GM12878 (cell line): Measurements from ENCODE around the gene HK2. TPM values are rescaled to one million over a fixed set of nuclear protein-coding genes. Genes with fewer than 3 reads are reported as not detected.
A peak's percentile ranks its signal among the peaks of the same experiment; 100 is the strongest.

ENCODE experiments used
- ATAC-seq: fragments of 200-7000 bp; cut with Tn5 transposase; 3 replicates; pipeline ENCODE4 v1.9.1; 2020; ENCODE audit warnings: mild to moderate bottlenecking, moderate library complexity
- BruUV-seq: library from RNA; stranded (reverse); fragments of 400-500 nt; replicated peaks from 2 replicates; lab custom pipeline; 2021; lab: Mats Ljungman, UMichigan
- CTCF ChIA-PET: fragments of 300-600 bp; sonication (Branson Sonifier 250); formaldehyde crosslinking; extraction: SDS; loops from one replicate; lab custom pipeline; 2021; ENCODE audit warnings: inconsistent platforms; lab: Yijun Ruan, JAX
- POLR2A ChIA-PET: fragments of 350-600 bp; formaldehyde crosslinking; extraction: SDS; loops from one replicate; lab custom pipeline; 2021; ENCODE audit warnings: inconsistent platforms; lab: Charles Lee
- RAD21 ChIA-PET: fragments of 300-600 bp; sonication (Branson Sonifier 250); formaldehyde crosslinking; loops from one replicate; lab custom pipeline; 2023; ENCODE audit warnings: antibody characterized with exemption; ENCODE audit not compliant: unreplicated experiment; lab: Charles Lee
- SMC1A ChIA-PET: fragments of 300-600 bp; sonication (Branson Sonifier 250); formaldehyde crosslinking; loops from one replicate; lab custom pipeline; 2023; ENCODE audit not compliant: unreplicated experiment, uncharacterized antibody; lab: Charles Lee
- DNase-seq: peaks from one replicate; pipeline ENCODE4 v3.0.0-alpha.2; 2011; ENCODE audit warnings: low read depth, low spot score
- FAIRE-seq: peaks from 3 replicates; lab custom pipeline; 2011; peaks lifted over from hg19 to GRCh38; lab: Jason Lieb, UNC
- H2AFZ ChIP-seq: 2 replicates; pipeline ENCODE4 v1.6.0; 2011; ENCODE audit warnings: low read depth, low read length, control low read depth; ENCODE audit not compliant: control insufficient read depth
- H3K27ac ChIP-seq: 2 replicates; pipeline ENCODE4 v1.5.1; 2011; ENCODE audit warnings: control low read depth; ENCODE audit not compliant: control insufficient read depth, insufficient read depth
- H3K27me3 ChIP-seq, 2 experiments: replicated peaks in 1 of 2; 2 replicates each; pipeline versions ENCODE4 v1.6.0 to v1.6.1; 2011; ENCODE audit warnings: low read length in 1 of 2; ENCODE audit not compliant: control insufficient read depth in 2 of 2, insufficient read depth in 2 of 2
- H3K36me3 ChIP-seq, 2 experiments: 2 replicates each; pipeline ENCODE4 v1.5.1; 2011; ENCODE audit warnings: low read length in 1 of 2; ENCODE audit not compliant: control insufficient read depth in 2 of 2, insufficient read depth in 2 of 2
- H3K4me1 ChIP-seq: 2 replicates; pipeline ENCODE4 v1.6.1; 2011; ENCODE audit warnings: mild to moderate bottlenecking, low read length, moderate library complexity, mixed read lengths; ENCODE audit not compliant: control insufficient read depth, insufficient read depth
- H3K4me2 ChIP-seq: 2 replicates; pipeline ENCODE4 v1.6.0; 2011; ENCODE audit warnings: control low read depth; ENCODE audit not compliant: control insufficient read depth, insufficient read depth
- H3K4me3 ChIP-seq: fragments of 200-600 bp; sonication (generic); 2 replicates; pipeline ENCODE4 v1.5.1; 2016
- H3K79me2 ChIP-seq: 2 replicates; pipeline ENCODE4 v1.6.0; 2011; ENCODE audit warnings: low read length; ENCODE audit not compliant: control insufficient read depth, insufficient read depth
- H3K9ac ChIP-seq: 2 replicates; pipeline ENCODE4 v1.8.0; 2011; ENCODE audit warnings: low read length, control low read depth, mixed read lengths; ENCODE audit not compliant: control insufficient read depth, insufficient read depth
- H3K9me3 ChIP-seq: replicated peaks from 3 replicates; pipeline ENCODE4 v1.5.1; 2011; ENCODE audit warnings: mild to moderate bottlenecking, low read length; ENCODE audit not compliant: control insufficient read depth, insufficient read depth
- H4K20me1 ChIP-seq: 2 replicates; pipeline ENCODE4 v1.6.0; 2011; ENCODE audit not compliant: control insufficient read depth, insufficient read depth
- ATF3 ChIP-seq: IDR thresholded peaks from 2 replicates; pipeline ENCODE4 v1.6.1; 2011; ENCODE audit warnings: low read depth, mild to moderate bottlenecking, low read length, moderate library complexity, borderline replicate concordance; ENCODE audit errors: extremely low read depth
- CHD4 ChIP-seq: fragments of 200-600 bp; sonication (generic); IDR thresholded peaks from 2 replicates; pipeline ENCODE4 v1.6.1; 2016; ENCODE audit warnings: mild to moderate bottlenecking
- DPF2 ChIP-seq: fragments of 450-650 bp; IDR thresholded peaks from 2 replicates; pipeline ENCODE4 v1.6.1; 2017; ENCODE audit warnings: mild to moderate bottlenecking
- KAT2A ChIP-seq: conservative IDR thresholded peaks from 2 replicates; pipeline ENCODE4 v1.6.1; 2011; ENCODE audit warnings: low read depth, low read length; ENCODE audit not compliant: control insufficient read depth
- PAX8 ChIP-seq: fragments of 450-650 bp; IDR thresholded peaks from 2 replicates; pipeline ENCODE4 v1.6.1; 2017; ENCODE audit warnings: mild to moderate bottlenecking, moderate library complexity
- RAD51 ChIP-seq: fragments of 450-650 bp; IDR thresholded peaks from 2 replicates; pipeline ENCODE4 v1.6.1; 2016; ENCODE audit warnings: moderate library complexity, mild to moderate bottlenecking, inconsistent platforms
- RFX5 ChIP-seq: IDR thresholded peaks from 2 replicates; pipeline ENCODE4 v1.6.1; 2011; ENCODE audit warnings: low read depth, low read length, improper control_type of control experiment
- RUNX3 ChIP-seq: IDR thresholded peaks from 2 replicates; pipeline ENCODE4 v1.6.1; 2012; ENCODE audit warnings: low read length, inconsistent platforms
- SUPT20H ChIP-seq: IDR thresholded peaks from 2 replicates; pipeline ENCODE4 v1.6.1; 2011; ENCODE audit warnings: low read depth, mild to moderate bottlenecking, low read length, moderate library complexity, borderline replicate concordance; ENCODE audit not compliant: control insufficient read depth
- TCF3 ChIP-seq: IDR thresholded peaks from 2 replicates; pipeline ENCODE4 v1.6.1; 2012; ENCODE audit warnings: low read depth, mild to moderate bottlenecking, low read length, borderline replicate concordance; ENCODE audit not compliant: insufficient read depth
- USF2 ChIP-seq: IDR thresholded peaks from 2 replicates; pipeline ENCODE4 v1.6.1; 2011; ENCODE audit warnings: low read depth, low read length, improper control_type of control experiment, borderline replicate concordance
- ZNF274 ChIP-seq: IDR thresholded peaks from one replicate; pipeline ENCODE4 v1.8.0; 2011; ENCODE audit not compliant: insufficient read length, insufficient read depth
- ZSCAN29 ChIP-seq: fragments of 450-650 bp; IDR thresholded peaks from 2 replicates; pipeline ENCODE4 v1.6.1; 2017; ENCODE audit warnings: mild to moderate bottlenecking, moderate library complexity
- WGBS: methylation state at CpG from one replicate; pipeline ENCODE4 v1.1.6; 2016; ENCODE audit warnings: low lambda C conversion rate; ENCODE audit not compliant: insufficient replicate concordance, insufficient coverage; ENCODE audit errors: missing lambda C conversion rate; 5-methylcytosine and 5-hydroxymethylcytosine counted together
- in situ Hi-C: fragments of 300-500 bp; cut with MboI; formaldehyde crosslinking; loops from 9 replicates; pipeline ENCODE4 v1.14.3; 2018; ENCODE audit warnings: mixed read lengths
- intact Hi-C: fragments of 100-400 bp; cut with micrococcal nuclease; formaldehyde crosslinking; loops from one replicate; pipeline ENCODE4 v1.14.2; 2022; ENCODE audit not compliant: unreplicated experiment
- polyA plus RNA-seq, 11 experiments: library from polyadenylated mRNA; depleted of rRNA in 4 of 11; unstranded in 6 of 11; stranded (reverse) in 5 of 11; fragments of >200 nt; fragmentation: Nextera tagmentation in 4 of 11; fragmentation: Illumina TruSeq in 1 of 11; extraction: Ambion mirVana in 4 of 11; extraction: Trizol in 1 of 11; gene quantifications; 1 replicate in 1 of 11; 2 replicates in 10 of 11; pipeline versions ENCODE4 v1.2.1 to v1.2.3, GENCODE V29; 2011 to 2016; ENCODE audit warnings: inconsistent platforms in 2 of 11, missing spikeins in 2 of 11, low read depth in 1 of 11
- total RNA-seq, 4 experiments: library from RNA; depleted of rRNA in 3 of 4; stranded (reverse); fragments of >200 nt in 3 of 4; fragmentation: Illumina TruSeq in 1 of 4; extraction: Trizol in 1 of 4; gene quantifications; 2 replicates each; pipeline versions ENCODE4 v1.2.1 to v1.2.3, GENCODE V29; 2013 to 2021
- TF ChIP-seq, protein P1 (sequence below): fragments of 150-350 bp; IDR thresholded peaks from 2 replicates; pipeline ENCODE4 v1.6.1; 2016; ENCODE audit warnings: low read depth, low read length

Gene HK2
- total and polyA plus RNA-seq, 10 of the 15 experiments (the other 5 are each of a cell fraction or from before 2014, with no cell fraction given): 5.0 to 73.1 (median 20.2) TPM

- TF ChIP-seq RAD51 (peak; percentile 56; the same call in 1 of the 2 replicates), TCF3 (peak; percentile 56; the same call in 1 of the 2 replicates), RUNX3 (peak; percentile 58), DPF2 (0 out of 2 replicates have a peak, but pooled peaks have one; percentile 13)
- TF ChIP-seq, protein P1, sequence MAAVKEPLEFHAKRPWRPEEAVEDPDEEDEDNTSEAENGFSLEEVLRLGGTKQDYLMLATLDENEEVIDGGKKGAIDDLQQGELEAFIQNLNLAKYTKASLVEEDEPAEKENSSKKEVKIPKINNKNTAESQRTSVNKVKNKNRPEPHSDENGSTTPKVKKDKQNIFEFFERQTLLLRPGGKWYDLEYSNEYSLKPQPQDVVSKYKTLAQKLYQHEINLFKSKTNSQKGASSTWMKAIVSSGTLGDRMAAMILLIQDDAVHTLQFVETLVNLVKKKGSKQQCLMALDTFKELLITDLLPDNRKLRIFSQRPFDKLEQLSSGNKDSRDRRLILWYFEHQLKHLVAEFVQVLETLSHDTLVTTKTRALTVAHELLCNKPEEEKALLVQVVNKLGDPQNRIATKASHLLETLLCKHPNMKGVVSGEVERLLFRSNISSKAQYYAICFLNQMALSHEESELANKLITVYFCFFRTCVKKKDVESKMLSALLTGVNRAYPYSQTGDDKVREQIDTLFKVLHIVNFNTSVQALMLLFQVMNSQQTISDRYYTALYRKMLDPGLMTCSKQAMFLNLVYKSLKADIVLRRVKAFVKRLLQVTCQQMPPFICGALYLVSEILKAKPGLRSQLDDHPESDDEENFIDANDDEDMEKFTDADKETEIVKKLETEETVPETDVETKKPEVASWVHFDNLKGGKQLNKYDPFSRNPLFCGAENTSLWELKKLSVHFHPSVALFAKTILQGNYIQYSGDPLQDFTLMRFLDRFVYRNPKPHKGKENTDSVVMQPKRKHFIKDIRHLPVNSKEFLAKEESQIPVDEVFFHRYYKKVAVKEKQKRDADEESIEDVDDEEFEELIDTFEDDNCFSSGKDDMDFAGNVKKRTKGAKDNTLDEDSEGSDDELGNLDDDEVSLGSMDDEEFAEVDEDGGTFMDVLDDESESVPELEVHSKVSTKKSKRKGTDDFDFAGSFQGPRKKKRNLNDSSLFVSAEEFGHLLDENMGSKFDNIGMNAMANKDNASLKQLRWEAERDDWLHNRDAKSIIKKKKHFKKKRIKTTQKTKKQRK: no peak
Measured at GRCh38 chr2:74849228-74849892, 15.4 kb downstream of the HK2 start (continued).

- in situ Hi-C loops: no loop called here
- peak overlapping the region; percentile 80 for H3K27ac ChIP-seq
- BruUV-seq: no TSS peak
- no peak for TF ChIP-seq RFX5
- TF ChIP-seq PAX8: no peak
- TF ChIP-seq ATF3: no peak
- TF ChIP-seq KAT2A: no peak
- no peak for TF ChIP-seq SUPT20H
- TF ChIP-seq USF2: no peak
- TF ChIP-seq ZSCAN29: no peak
- TF ChIP-seq CHD4: no peak
- TF ChIP-seq ZNF274: no peak
Measured at GRCh38 chr2:74850496-74851190, 16.7 kb downstream of the HK2 start.

More at GRCh38 chr2:74850496-74851190, 16.7 kb downstream of the HK2 start:
- 89% methylated on average over 3 of the region's 3 CpGs for WGBS
- Histone ChIP-seq H3K9me3 (no peaks in the 10 kb centered on the region), H3K4me3 (no peak overlapping the region), H3K4me1 (peaks cover 43% of the 10 kb centered on the region), H3K36me3 (peaks cover 11 to 24% of the 10 kb centered on the region in 2 experiments), H4K20me1 (peaks cover 3% of the 10 kb centered on the region; the same call in 1 of the 2 replicates), H3K9ac (no peak overlapping the region), H3K4me2 (peak overlapping the region; percentile 98), H3K27me3 (no peaks in the 10 kb centered on the region), H3K79me2 (peaks cover 81% of the 10 kb centered on the region), H2AFZ (no peak overlapping the region)
- POLR2A ChIA-PET: interaction anchor here (0.7 to 2.2 kb wide), 2 partner anchors 14 to 15 kb away, joined by 3 to 9 read pairs; no protein-coding TSS in a partner anchor
- SMC1A ChIA-PET: interaction anchor here (0.9 to 5.4 kb wide), 7 partner anchors 9 to 137 kb away, joined by 3 to 68 read pairs (median 6); partner anchors contain the start of gene HK2
- RAD21 ChIA-PET: interaction anchor here (1.6 to 4.6 kb wide), 2 partner anchors 8 to 15 kb away, joined by 4 to 49 read pairs; partner anchors contain the start of gene HK2
- ATAC-seq (no peak), FAIRE-seq (no peak), DNase-seq (no peak)
- CTCF ChIA-PET: interaction anchor here (0.5 to 8.2 kb wide), 7 partner anchors 11 to 498 kb away, joined by 3 to 87 read pairs (median 5); partner anchors contain the start of gene HK2
- intact Hi-C loops: no loop called here
